ENCODE data around the gene WFDC6.

DNA sequence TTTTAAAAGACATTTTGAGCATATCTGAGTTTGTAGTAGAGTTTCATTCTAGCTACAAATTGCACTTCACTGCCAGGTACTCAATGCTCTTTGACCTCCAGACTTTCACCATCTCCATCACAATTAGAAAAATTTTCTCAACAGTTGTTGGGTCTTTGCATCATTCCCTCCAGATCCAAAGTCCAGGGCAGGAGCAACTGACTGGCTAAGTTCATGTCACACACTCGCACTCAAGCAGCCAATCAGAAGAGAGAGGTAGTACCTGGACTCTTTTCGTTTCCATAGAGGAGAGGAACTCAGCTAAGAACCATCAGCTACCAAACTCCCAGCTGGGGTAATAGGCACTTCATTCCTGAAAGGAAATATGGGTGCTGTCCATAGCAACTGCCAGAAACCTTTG lies 32.9 kb downstream of the WFDC6 start:
- no peak for TF ChIP-seq EP300 (IDR thresholded peaks at IDR 0.05)
- TF ChIP-seq, protein P1, sequence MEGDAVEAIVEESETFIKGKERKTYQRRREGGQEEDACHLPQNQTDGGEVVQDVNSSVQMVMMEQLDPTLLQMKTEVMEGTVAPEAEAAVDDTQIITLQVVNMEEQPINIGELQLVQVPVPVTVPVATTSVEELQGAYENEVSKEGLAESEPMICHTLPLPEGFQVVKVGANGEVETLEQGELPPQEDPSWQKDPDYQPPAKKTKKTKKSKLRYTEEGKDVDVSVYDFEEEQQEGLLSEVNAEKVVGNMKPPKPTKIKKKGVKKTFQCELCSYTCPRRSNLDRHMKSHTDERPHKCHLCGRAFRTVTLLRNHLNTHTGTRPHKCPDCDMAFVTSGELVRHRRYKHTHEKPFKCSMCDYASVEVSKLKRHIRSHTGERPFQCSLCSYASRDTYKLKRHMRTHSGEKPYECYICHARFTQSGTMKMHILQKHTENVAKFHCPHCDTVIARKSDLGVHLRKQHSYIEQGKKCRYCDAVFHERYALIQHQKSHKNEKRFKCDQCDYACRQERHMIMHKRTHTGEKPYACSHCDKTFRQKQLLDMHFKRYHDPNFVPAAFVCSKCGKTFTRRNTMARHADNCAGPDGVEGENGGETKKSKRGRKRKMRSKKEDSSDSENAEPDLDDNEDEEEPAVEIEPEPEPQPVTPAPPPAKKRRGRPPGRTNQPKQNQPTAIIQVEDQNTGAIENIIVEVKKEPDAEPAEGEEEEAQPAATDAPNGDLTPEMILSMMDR (IDR thresholded peaks at IDR 0.05) = no peak

Data from sigmoid colon (tissue), 4 donors.